Neural progenitor cell (in vitro differentiated cells): ENCODE results near the gene MARCHF3.

Source experiments
- EZH2phosphoT487 ChIP-seq: fragments of 200-600 bp; sonication (generic); IDR thresholded peaks from 2 replicates; pipeline ENCODE4 v1.6.1; 2017; ENCODE audit warnings: antibody characterized with exemption
- TF ChIP-seq, protein P1 (sequence below): fragments of 200-600 bp; sonication (generic); IDR thresholded peaks from 2 replicates; pipeline ENCODE4 v1.5.1; 2017; ENCODE audit warnings: antibody characterized with exemption, mild to moderate bottlenecking

DNA sequence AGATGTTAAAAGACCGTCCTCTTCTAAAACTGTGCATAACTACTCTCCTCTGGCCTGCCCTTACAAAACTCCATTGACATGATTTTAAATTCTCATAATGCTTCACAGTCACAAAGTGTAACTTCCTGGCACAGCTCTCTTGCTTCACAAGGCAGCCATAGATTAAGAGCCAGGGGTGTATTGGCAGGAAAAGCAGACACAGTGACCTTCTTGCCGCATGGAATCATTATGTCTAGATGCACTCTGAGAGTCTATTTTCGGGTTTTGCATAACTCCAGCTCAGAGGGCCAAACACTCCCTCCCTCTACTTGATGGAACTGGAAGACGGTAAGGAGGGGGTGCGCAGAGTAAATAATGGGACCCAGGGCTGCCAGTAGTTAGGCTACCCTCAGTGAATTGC, 110.1 kb downstream of the MARCHF3 start:
- no peak for TF ChIP-seq EZH2phosphoT487
- TF ChIP-seq, protein P1, sequence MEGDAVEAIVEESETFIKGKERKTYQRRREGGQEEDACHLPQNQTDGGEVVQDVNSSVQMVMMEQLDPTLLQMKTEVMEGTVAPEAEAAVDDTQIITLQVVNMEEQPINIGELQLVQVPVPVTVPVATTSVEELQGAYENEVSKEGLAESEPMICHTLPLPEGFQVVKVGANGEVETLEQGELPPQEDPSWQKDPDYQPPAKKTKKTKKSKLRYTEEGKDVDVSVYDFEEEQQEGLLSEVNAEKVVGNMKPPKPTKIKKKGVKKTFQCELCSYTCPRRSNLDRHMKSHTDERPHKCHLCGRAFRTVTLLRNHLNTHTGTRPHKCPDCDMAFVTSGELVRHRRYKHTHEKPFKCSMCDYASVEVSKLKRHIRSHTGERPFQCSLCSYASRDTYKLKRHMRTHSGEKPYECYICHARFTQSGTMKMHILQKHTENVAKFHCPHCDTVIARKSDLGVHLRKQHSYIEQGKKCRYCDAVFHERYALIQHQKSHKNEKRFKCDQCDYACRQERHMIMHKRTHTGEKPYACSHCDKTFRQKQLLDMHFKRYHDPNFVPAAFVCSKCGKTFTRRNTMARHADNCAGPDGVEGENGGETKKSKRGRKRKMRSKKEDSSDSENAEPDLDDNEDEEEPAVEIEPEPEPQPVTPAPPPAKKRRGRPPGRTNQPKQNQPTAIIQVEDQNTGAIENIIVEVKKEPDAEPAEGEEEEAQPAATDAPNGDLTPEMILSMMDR, result no peak
